ENCODE data around the gene SLC9A5. TPM values are rescaled to one million over a fixed set of nuclear protein-coding genes. Genes with fewer than 3 reads are reported as not detected.

SLC9A5 gene
- total and polyA plus RNA-seq, 3 donors from 2014 or later = 4.8 to 15.7 (median 6.8) TPM

GRCh38 chr16:67206129-67206837 is 42.5 kb upstream of the SLC9A5 start:
- Histone ChIP-seq H3K27ac (no peak overlapping the region), H3K27me3 (no peaks in the 10 kb centered on the region), H3K4me3 (no peak overlapping the region), H3K4me1 (peaks cover 14% of the 10 kb centered on the region), H3K36me3 (ENCODE audit: low read depth, missing control alignments) (no peaks in the 10 kb centered on the region), H3K9me3 (no peaks in the 10 kb centered on the region)
- intact Hi-C loops (cut with DNase I; ENCODE audit: low total_unique reads) = no loop called here
- TF ChIP-seq CTCF (IDR thresholded peaks at IDR 0.05) (no peak), POLR2A (IDR thresholded peaks at IDR 0.05) (no peak)
- DNase-seq = no peak
- WGBS, 2 donors = 95% methylated on average over 8 of the region's 8 CpGs

DNA sequence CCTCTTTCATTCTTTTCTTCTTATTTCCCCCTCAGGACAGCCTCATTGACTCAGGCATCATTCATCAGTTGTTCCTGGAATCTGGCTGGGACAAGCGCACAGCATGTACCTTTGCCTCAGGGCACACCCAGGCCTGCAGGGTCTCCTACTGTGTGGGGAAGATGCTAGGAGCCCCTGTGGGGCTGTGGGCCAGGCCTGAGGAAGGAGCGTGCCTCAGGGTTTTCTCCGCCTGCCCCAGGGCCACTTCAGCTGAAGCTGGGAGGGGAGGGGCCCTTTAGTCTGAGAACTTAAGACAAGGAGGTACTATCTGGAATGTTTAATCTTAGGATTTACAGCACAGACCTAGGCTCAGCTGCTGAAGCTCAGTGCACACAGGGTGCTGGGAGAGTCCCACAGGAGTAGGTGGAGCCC is 41.9 kb upstream of the SLC9A5 start:
- WGBS, 2 donors = 71 to 82% methylated on average over 1 to 3 of the region's 3 CpGs
- intact Hi-C loops (cut with DNase I; ENCODE audit: low total_unique reads) = no loop called here
- TF ChIP-seq POLR2A (IDR thresholded peaks at IDR 0.05) (no peak), CTCF (IDR thresholded peaks at IDR 0.05) (no peak)
- no peak for DNase-seq
- Histone ChIP-seq H3K4me1 (peaks cover 14% of the 10 kb centered on the region), H3K36me3 (ENCODE audit: low read depth, missing control alignments) (no peaks in the 10 kb centered on the region), H3K4me3 (no peak overlapping the region), H3K9me3 (no peaks in the 10 kb centered on the region), H3K27me3 (no peaks in the 10 kb centered on the region), H3K27ac (no peak overlapping the region)

DNA sequence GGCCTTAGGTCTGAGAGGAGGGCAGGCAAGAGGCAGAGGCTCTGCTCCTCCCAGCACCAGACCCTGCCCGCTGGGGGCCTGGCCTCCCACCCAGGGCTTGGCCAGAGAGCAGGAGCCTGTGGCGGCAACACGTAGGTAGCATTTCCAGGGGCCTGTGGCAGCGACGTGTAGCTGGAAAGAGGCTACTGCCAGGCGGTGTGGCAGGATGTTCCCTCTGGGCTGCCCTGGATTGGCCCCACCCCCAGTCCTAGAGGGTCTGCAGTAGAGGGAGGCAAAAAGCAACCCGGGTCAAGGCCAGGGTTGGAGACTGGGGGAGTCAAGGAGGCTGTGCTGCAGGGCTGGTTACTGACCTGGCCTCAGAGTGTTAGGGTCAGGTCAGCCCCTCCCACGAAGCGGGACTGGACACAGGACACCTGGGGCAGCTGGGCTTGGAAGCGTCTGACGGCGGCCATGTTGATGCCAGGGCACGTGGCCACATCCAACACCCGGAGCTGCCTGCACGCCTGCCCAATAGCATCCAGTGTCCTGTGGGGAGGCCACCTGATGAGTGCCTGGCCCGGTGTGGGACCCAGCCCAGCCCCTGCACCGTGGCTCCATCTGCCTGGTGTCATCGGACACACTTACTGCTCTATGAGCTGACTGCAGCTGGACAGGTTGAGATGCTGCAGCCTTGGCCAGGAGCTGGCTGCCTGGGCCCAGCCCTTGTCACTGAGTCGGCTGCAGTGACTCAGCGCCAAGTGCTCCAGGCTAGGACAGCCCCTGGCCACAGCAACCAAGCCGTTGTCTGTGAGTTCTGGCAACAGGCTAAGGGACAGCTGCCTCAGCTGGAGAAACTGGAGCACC is 41.3 kb upstream of the SLC9A5 start:
- 51 to 65% methylated on average over 6 to 21 of the region's 21 CpGs for WGBS, 2 donors
- H3K4me1 ChIP-seq = peaks cover 14% of the 10 kb centered on the region
- DNase-seq = no peak
- no peak overlapping the region for H3K4me3 ChIP-seq
- H3K27ac ChIP-seq = no peak overlapping the region
- H3K27me3 ChIP-seq = no peaks in the 10 kb centered on the region
- intact Hi-C loops (cut with DNase I; ENCODE audit: low total_unique reads) = no loop called here
- no peaks in the 10 kb centered on the region for H3K36me3 ChIP-seq (ENCODE audit: low read depth, missing control alignments)
- H3K9me3 ChIP-seq = no peaks in the 10 kb centered on the region
- TF ChIP-seq CTCF (IDR thresholded peaks at IDR 0.05) (no peak), POLR2A (IDR thresholded peaks at IDR 0.05) (no peak)

DNA sequence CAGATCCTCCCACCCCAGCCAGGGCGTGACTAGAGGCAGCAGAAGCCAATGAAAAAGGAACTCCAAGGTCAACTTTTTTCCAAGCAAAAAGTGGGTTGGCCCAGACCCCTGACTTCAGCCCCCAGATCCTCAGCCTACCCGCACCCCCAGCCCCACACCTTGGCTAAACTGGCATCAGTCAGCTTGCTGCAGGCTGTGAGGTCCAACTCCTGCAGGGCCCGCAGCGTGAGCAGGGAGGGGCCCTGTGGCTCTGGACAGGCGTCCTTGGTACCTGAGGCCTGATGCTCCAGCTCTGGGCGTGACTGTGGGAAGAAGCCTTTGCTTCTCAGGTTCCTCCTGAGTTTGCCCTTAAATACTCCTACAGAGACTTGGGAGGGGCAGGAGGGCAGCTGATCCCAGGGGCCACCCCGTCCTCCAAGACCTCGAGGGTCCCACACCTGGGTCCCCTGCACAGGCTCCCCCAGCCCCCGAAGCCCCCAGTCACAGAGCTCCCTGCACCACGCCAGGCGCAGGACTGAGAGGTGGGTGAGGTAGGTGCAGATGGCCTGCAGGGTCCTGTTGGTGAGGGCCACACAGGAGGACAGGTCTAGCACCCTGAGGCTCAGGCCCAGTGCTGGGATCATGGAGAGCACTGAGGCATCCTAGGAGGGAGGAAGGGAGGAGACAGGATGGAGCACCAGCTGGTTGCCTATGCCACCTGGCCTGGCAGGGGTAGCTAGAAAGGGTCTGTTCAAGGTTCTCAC is 40.5 kb upstream of the SLC9A5 start:
- WGBS, 2 donors = 75% methylated on average over 1 to 11 of the region's 11 CpGs
- Histone ChIP-seq H3K4me1 (peaks cover 14% of the 10 kb centered on the region), H3K4me3 (no peak overlapping the region), H3K9me3 (no peaks in the 10 kb centered on the region), H3K27me3 (no peaks in the 10 kb centered on the region), H3K27ac (no peak overlapping the region), H3K36me3 (ENCODE audit: low read depth, missing control alignments) (no peaks in the 10 kb centered on the region)
- intact Hi-C loops (cut with DNase I; ENCODE audit: low total_unique reads) = no loop called here
- DNase-seq = no peak
- TF ChIP-seq POLR2A (IDR thresholded peaks at IDR 0.05) (no peak), CTCF (IDR thresholded peaks at IDR 0.05) (no peak)

All from testis (tissue), 3 donors.